ENCODE measurements around the gene STAC.

Gene STAC

DNA sequence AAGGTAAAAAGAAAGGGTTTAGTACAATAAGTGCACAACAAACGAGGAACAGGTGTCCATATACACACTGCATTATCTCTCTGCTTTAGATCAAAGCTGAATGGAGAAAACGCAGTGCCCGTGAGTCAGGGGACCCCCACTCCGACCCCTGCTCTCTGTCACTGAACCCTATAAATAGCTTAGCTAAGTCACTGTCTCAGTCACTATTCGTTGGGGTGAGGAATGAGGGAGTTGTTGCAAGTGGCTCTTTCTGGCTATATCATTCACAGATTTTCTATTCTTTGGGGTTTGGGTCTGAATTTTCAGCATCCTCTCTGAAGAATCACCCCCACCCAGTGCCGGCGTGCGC, 458 bp upstream of the STAC start:
- TF ChIP-seq, protein P1, sequence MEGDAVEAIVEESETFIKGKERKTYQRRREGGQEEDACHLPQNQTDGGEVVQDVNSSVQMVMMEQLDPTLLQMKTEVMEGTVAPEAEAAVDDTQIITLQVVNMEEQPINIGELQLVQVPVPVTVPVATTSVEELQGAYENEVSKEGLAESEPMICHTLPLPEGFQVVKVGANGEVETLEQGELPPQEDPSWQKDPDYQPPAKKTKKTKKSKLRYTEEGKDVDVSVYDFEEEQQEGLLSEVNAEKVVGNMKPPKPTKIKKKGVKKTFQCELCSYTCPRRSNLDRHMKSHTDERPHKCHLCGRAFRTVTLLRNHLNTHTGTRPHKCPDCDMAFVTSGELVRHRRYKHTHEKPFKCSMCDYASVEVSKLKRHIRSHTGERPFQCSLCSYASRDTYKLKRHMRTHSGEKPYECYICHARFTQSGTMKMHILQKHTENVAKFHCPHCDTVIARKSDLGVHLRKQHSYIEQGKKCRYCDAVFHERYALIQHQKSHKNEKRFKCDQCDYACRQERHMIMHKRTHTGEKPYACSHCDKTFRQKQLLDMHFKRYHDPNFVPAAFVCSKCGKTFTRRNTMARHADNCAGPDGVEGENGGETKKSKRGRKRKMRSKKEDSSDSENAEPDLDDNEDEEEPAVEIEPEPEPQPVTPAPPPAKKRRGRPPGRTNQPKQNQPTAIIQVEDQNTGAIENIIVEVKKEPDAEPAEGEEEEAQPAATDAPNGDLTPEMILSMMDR (IDR thresholded peaks at IDR 0.05; ENCODE audit: insufficient read depth, low read length, poor library complexity, severe bottlenecking) = no peak
- DNase-seq (ENCODE audit: extremely low read depth, insufficient read length) = no peak
- Histone ChIP-seq H3K27me3 (replicated peaks; ENCODE audit: control insufficient read depth, insufficient read depth, low read length) (no peaks in the 10 kb centered on the region; the same call in 1 of the 2 replicates), H3K36me3 (ENCODE audit: control insufficient read depth, insufficient read depth, low read length) (no peaks in the 10 kb centered on the region), H3K4me3 (replicated peaks; ENCODE audit: low read depth, low read length) (no peak overlapping the region)

DNA sequence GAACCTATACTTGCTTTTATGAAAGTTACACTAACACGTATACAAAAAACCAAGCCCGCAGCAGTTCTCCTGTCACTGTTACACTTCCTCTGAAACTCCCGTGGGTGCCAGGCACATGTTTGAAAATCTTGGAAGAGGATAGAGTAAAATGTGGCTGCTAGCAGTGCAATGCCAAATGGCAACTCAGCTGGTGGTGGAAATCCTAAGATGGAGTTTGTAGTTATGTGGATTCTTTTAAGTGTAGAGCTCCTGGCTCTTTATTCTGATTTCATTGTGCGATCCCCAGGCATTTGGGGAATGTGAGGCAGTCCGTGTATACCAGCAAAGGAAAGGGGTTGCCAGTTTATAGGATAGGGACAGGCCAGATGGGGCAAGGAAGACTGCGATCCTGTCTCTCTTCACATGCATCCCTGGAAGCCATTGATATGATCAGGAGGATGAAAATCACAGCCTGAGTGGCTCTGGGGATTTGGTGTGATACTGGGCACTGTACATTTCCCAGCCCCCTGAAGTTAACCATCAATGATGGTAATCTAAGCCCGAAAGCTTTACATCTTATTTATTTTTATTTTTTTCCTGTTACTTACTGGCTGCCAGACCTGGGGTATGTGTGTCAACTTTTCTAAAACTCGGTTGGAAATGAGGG, 1.1 kb downstream of the STAC start:
- Histone ChIP-seq H3K36me3 (ENCODE audit: control insufficient read depth, insufficient read depth, low read length) (no peaks in the 10 kb centered on the region), H3K4me3 (replicated peaks; ENCODE audit: low read depth, low read length) (no peak overlapping the region), H3K27me3 (replicated peaks; ENCODE audit: control insufficient read depth, insufficient read depth, low read length) (no peaks in the 10 kb centered on the region; the same call in 1 of the 2 replicates)
- no peak for DNase-seq (ENCODE audit: extremely low read depth, insufficient read length)
- TF ChIP-seq, protein P1 (IDR thresholded peaks at IDR 0.05; ENCODE audit: insufficient read depth, low read length, poor library complexity, severe bottlenecking) = no peak

DNA sequence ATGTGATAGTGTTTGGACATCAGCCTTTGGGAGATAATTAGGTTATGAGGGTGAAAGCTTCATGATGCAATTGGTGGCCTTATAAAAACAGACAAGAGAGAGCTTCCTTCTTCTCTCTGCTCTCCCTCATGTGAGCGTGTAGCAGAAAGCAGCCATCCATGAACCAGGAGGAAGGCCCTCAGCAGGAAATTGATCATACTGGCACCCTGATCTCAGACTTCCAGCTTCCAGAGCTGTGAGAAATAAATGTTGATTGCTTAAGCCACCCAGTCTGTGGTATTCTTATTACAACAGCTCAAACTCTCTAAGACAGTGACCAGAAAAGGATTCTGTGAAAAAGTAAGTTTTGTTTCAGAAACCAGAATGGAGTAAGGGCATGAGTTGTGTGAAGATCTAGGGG, 13.3 kb downstream of the STAC start:
- TF ChIP-seq, protein P1 (IDR thresholded peaks at IDR 0.05; ENCODE audit: insufficient read depth, low read length, poor library complexity, severe bottlenecking) = no peak

DNA sequence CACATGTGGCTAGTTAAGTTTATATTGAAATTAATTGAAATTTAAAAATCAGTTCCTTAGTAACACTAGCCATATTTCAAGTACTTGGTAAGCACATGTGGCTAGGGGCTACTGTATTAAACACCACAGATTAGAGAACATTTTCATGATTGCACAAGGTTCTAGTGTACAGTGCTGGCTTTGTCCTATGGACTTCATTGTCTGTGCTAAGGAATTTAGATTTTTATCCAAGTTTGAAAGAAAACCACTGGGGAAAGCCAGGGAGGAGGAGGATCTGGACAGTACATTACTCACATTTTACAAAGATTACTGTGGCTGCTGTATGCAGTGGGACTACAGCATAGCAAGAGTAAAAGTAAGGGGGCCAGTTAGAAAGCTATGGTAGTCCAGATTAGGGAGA, 13.9 kb downstream of the STAC start:
- TF ChIP-seq, protein P1 (IDR thresholded peaks at IDR 0.05; ENCODE audit: insufficient read depth, low read length, poor library complexity, severe bottlenecking) = no peak
- Histone ChIP-seq H3K36me3 (ENCODE audit: control insufficient read depth, insufficient read depth, low read length) (no peaks in the 10 kb centered on the region), H3K27me3 (replicated peaks; ENCODE audit: control insufficient read depth, insufficient read depth, low read length) (no peaks in the 10 kb centered on the region), H3K4me3 (replicated peaks; ENCODE audit: low read depth, low read length) (no peak overlapping the region)
- no peak for DNase-seq (ENCODE audit: extremely low read depth, insufficient read length)

More for the DNA sequence above, 13.3 kb downstream of the STAC start:
- DNase-seq (ENCODE audit: extremely low read depth, insufficient read length) = no peak
- no peak overlapping the region for H3K4me3 ChIP-seq (replicated peaks; ENCODE audit: low read depth, low read length)
- H3K36me3 ChIP-seq (ENCODE audit: control insufficient read depth, insufficient read depth, low read length) = no peaks in the 10 kb centered on the region
- H3K27me3 ChIP-seq (replicated peaks; ENCODE audit: control insufficient read depth, insufficient read depth, low read length) = no peaks in the 10 kb centered on the region

DNA sequence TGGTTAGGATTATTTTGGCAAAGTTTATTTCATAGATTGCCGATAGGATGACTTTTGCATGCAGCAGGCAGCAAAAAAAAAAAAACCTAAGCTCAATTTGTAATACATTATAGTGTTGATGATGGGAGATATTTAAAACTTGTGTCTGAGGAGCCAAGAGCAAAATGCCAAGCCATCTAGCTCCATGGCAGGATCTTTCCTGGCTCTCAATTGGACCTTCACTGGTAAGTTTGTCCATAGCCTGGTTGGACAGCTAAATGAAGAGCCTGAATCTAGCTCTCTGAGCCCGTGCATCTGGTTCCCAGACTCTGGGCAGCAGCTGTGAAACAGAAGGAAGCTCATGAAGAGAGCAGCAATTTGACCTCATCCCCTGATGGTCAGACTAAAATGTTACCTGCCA, 17.5 kb downstream of the STAC start:
- TF ChIP-seq, protein P1 (IDR thresholded peaks at IDR 0.05; ENCODE audit: insufficient read depth, low read length, poor library complexity, severe bottlenecking) = no peak
- no peak overlapping the region for H3K4me3 ChIP-seq (replicated peaks; ENCODE audit: low read depth, low read length)
- DNase-seq (ENCODE audit: extremely low read depth, insufficient read length) = no peak

DNA sequence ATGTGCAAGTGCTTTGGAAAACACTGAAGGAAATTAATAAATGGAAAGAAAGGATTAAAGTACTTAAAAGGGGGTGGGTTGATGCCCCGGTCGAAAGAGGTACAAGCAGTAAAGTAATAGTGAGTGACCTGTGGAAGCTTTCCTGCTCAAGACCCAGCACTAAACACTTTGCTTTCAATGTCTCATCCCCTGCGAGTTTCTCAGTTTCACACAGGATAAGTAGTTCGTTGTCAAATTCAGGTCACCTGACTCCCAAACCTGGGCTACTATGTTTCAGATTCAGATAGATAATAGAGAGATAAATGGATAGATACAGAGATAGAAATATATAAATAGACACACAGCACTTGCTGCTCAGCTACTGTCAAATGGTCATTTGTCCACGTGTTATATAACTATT, 19.6 kb downstream of the STAC start:
- TF ChIP-seq, protein P1 (IDR thresholded peaks at IDR 0.05; ENCODE audit: insufficient read depth, low read length, poor library complexity, severe bottlenecking) = no peak
- no peak for DNase-seq (ENCODE audit: extremely low read depth, insufficient read length)
- H3K36me3 ChIP-seq (ENCODE audit: control insufficient read depth, insufficient read depth, low read length) = no peaks in the 10 kb centered on the region
- H3K4me3 ChIP-seq (replicated peaks; ENCODE audit: low read depth, low read length) = no peak overlapping the region
- H3K27me3 ChIP-seq (replicated peaks; ENCODE audit: control insufficient read depth, insufficient read depth, low read length) = no peaks in the 10 kb centered on the region

More for the DNA sequence above, 17.5 kb downstream of the STAC start:
- H3K27me3 ChIP-seq (replicated peaks; ENCODE audit: control insufficient read depth, insufficient read depth, low read length) = no peaks in the 10 kb centered on the region
- no peaks in the 10 kb centered on the region for H3K36me3 ChIP-seq (ENCODE audit: control insufficient read depth, insufficient read depth, low read length)
